HG03159 (cell line): Measurements from ENCODE around the gene PDE9A.

Experiments used
- ATAC-seq: cut with Tn5 transposase; IDR thresholded peaks from one replicate; pipeline ENCODE4 v1.9.1; 2021; ENCODE audit warnings: mild to moderate bottlenecking, moderate library complexity; ENCODE audit not compliant: unreplicated experiment

PDE9A gene

GRCh38 chr21:42815217-42815616 lies 161.8 kb downstream of the PDE9A start:
- ATAC-seq, result no peak

GRCh38 chr21:42818328-42818749 lies 164.9 kb downstream of the PDE9A start:
- no peak for ATAC-seq

- ATAC-seq, result no peak
Measured at GRCh38 chr21:42819861-42820615, 166.6 kb downstream of the PDE9A start.

- ATAC-seq, result no peak
Measured at GRCh38 chr21:42820616-42821465, 167.4 kb downstream of the PDE9A start.
